Measurements from ENCODE around the gene TBC1D21.

TBC1D21 gene

GRCh38 chr15:73858062-73858461 lies 15.3 kb upstream of the TBC1D21 start:
- in situ Hi-C loops (cut with MboI; ENCODE audit: low sequenced_read_pairs), result no loop called here

- in situ Hi-C loops (cut with MboI; ENCODE audit: low sequenced_read_pairs), result no loop called here
These were observed 11.1 kb upstream of the TBC1D21 start for GRCh38 chr15:73862276-73862675.

GRCh38 chr15:73865379-73865778 lies 8.0 kb upstream of the TBC1D21 start:
- in situ Hi-C loops (cut with MboI; ENCODE audit: low sequenced_read_pairs), result no loop called here

- in situ Hi-C loops (cut with MboI; ENCODE audit: low sequenced_read_pairs), result no loop called here
These were observed 7.5 kb upstream of the TBC1D21 start for GRCh38 chr15:73865904-73866303.

- in situ Hi-C loops (cut with MboI; ENCODE audit: low sequenced_read_pairs), result no loop called here
These were observed 6.9 kb upstream of the TBC1D21 start for GRCh38 chr15:73866481-73866880.

GRCh38 chr15:73866881-73867410 lies 6.4 kb upstream of the TBC1D21 start:
- in situ Hi-C loops (cut with MboI; ENCODE audit: low sequenced_read_pairs), result no loop called here

GRCh38 chr15:73867426-73867825 lies 5.9 kb upstream of the TBC1D21 start:
- in situ Hi-C loops (cut with MboI; ENCODE audit: low sequenced_read_pairs), result no loop called here

- in situ Hi-C loops (cut with MboI; ENCODE audit: low sequenced_read_pairs), result no loop called here
These were observed 5.4 kb upstream of the TBC1D21 start for GRCh38 chr15:73867956-73868355.

GRCh38 chr15:73869216-73869995 lies 4.0 kb upstream of the TBC1D21 start:
- in situ Hi-C loops (cut with MboI; ENCODE audit: low sequenced_read_pairs), result no loop called here

GRCh38 chr15:73870700-73871408 lies 2.5 kb upstream of the TBC1D21 start:
- in situ Hi-C loops (cut with MboI; ENCODE audit: low sequenced_read_pairs), result no loop called here

- in situ Hi-C loops (cut with MboI; ENCODE audit: low sequenced_read_pairs), result no loop called here
These were observed 1.0 kb upstream of the TBC1D21 start for GRCh38 chr15:73872346-73872745.

GRCh38 chr15:73873889-73874511 lies 636 bp downstream of the TBC1D21 start:
- in situ Hi-C loops (cut with MboI; ENCODE audit: low sequenced_read_pairs), result no loop called here

GRCh38 chr15:73879426-73879825 lies 6.1 kb downstream of the TBC1D21 start:
- in situ Hi-C loops (cut with MboI; ENCODE audit: low sequenced_read_pairs), result no loop called here

GRCh38 chr15:73881579-73882320 lies 8.4 kb downstream of the TBC1D21 start:
- in situ Hi-C loops (cut with MboI; ENCODE audit: low sequenced_read_pairs), result no loop called here

- in situ Hi-C loops (cut with MboI; ENCODE audit: low sequenced_read_pairs), result no loop called here
These were observed 9.5 kb downstream of the TBC1D21 start for GRCh38 chr15:73882761-73883419.

- in situ Hi-C loops (cut with MboI; ENCODE audit: low sequenced_read_pairs), result no loop called here
These were observed 10.8 kb downstream of the TBC1D21 start for GRCh38 chr15:73884159-73884558.

- in situ Hi-C loops (cut with MboI; ENCODE audit: low sequenced_read_pairs), result no loop called here
These were observed 12.8 kb downstream of the TBC1D21 start for GRCh38 chr15:73885954-73886700.

GRCh38 chr15:73886717-73887345 lies 13.5 kb downstream of the TBC1D21 start:
- in situ Hi-C loops (cut with MboI; ENCODE audit: low sequenced_read_pairs), result no loop called here

GRCh38 chr15:73887481-73887880 lies 14.1 kb downstream of the TBC1D21 start:
- in situ Hi-C loops (cut with MboI; ENCODE audit: low sequenced_read_pairs), result no loop called here

Data from hTERT RPE-1 (cell line).